ENCODE results near the gene STAT6. TPM values are rescaled to one million over a fixed set of nuclear protein-coding genes. Genes with fewer than 3 reads are reported as not detected.

Gene STAT6
- polyA plus RNA-seq, 1 experiment, result 79.5 TPM

DNA sequence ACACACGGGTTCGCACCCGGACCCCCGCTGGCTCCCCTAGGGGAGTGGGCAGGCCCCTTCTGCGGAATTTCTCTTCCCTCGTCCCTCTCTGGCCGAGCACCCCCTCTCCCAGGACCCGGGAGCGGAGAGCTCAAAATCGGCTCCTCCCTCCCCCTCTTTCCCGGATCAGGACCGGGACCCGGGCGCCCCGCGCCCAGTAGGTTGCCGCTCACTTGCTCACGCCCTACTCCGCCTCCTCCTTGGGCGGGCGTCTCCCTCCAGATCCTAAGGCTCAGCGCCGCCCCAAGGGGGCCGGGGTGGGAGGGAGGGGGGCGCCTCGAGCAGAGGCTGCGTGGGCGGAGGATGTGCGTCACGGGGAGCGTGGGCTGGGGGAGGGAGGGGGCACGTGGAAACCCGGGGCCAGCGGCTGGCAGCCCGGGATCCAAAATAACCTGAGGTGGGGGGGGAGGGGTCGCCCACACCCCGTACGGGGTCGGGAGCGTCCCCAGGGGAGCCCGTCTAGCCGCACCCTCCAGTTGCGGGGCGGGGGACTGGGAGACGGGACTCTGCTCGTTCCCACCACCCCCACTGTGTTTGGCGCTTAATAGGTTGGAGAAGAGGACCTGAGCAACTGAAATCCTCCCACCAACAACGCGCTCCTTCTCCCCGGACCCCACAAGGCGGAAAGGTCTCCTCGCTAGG is 24.0 kb downstream of the STAT6 start:
- TF ChIP-seq, protein P1, sequence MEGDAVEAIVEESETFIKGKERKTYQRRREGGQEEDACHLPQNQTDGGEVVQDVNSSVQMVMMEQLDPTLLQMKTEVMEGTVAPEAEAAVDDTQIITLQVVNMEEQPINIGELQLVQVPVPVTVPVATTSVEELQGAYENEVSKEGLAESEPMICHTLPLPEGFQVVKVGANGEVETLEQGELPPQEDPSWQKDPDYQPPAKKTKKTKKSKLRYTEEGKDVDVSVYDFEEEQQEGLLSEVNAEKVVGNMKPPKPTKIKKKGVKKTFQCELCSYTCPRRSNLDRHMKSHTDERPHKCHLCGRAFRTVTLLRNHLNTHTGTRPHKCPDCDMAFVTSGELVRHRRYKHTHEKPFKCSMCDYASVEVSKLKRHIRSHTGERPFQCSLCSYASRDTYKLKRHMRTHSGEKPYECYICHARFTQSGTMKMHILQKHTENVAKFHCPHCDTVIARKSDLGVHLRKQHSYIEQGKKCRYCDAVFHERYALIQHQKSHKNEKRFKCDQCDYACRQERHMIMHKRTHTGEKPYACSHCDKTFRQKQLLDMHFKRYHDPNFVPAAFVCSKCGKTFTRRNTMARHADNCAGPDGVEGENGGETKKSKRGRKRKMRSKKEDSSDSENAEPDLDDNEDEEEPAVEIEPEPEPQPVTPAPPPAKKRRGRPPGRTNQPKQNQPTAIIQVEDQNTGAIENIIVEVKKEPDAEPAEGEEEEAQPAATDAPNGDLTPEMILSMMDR (IDR thresholded peaks at IDR 0.05; ENCODE audit: low read depth, low read length), result no peak
- H3K9me3 ChIP-seq (ENCODE audit: control insufficient read depth, insufficient read depth, low read length), result no peaks in the 10 kb centered on the region; the same call in 1 of the 2 replicates
- peak overlapping the region; percentile 76 for H3K4me3 ChIP-seq (ENCODE audit: low read depth, low read length)
- no peaks in the 10 kb centered on the region for H3K27me3 ChIP-seq (ENCODE audit: control insufficient read depth, insufficient read depth, low read length)
- POLR2A ChIA-PET, result interaction anchor here (0.6 to 13.0 kb wide), 14 partner anchors 8 to 451 kb away, joined by 3 to 258 read pairs (median 3); partner anchors contain the start of genes LRP1, NEMP1, SHMT2 and STAT6
- CTCF ChIA-PET, result interaction anchor here (1.0 to 1.9 kb wide), 3 partner anchors 13 to 24 kb away, joined by 4 to 6 read pairs (median 6); partner anchors contain the start of gene STAT6
- H3K27ac ChIP-seq (ENCODE audit: low read depth, low read length), result peak overlapping the region; percentile 100
- peak; percentile 88 for DNase-seq (ENCODE audit: low read depth, low spot score)

DNA sequence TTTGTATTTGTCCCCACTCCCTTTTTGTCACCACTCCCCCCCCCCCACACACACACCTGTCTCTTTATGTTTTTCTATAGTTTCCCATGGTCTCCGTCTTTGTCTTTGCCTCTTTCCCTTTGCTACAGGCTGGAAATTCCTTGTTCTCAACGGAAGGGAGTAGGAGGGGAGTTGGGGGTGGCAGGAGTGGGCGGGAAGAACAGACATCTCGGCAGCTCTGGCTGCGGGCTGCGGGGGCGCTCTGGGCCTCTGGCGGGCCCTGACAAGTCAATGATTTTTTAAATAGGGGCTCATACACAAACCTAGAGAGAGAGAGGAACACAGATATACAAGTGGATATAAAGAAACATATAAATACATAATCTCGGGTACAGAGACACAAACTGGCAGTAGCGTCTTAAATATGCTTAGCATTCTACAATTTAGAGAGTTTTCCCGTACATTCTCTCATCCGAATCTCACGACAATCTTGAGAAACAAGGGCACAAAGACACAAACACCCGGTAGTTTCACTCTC is 24.6 kb downstream of the STAT6 start:
- TF ChIP-seq, protein P1 (IDR thresholded peaks at IDR 0.05; ENCODE audit: low read depth, low read length), result peak; percentile 47
- H3K9me3 ChIP-seq (ENCODE audit: control insufficient read depth, insufficient read depth, low read length), result no peaks in the 10 kb centered on the region; the same call in 1 of the 2 replicates
- peak overlapping the region; percentile 76 for H3K4me3 ChIP-seq (ENCODE audit: low read depth, low read length)
- no peaks in the 10 kb centered on the region for H3K27me3 ChIP-seq (ENCODE audit: control insufficient read depth, insufficient read depth, low read length)
- POLR2A ChIA-PET, result interaction anchor here (0.6 to 13.0 kb wide), 3 partner anchors 7 to 46 kb away, joined by 3 to 258 read pairs (median 33); partner anchors contain the start of genes NEMP1 and STAT6
- H3K27ac ChIP-seq (ENCODE audit: low read depth, low read length), result peak overlapping the region; percentile 100
- CTCF ChIA-PET, result interaction anchor here (1.0 to 1.5 kb wide), 2 partner anchors 13 to 25 kb away, joined by 4 to 6 read pairs; partner anchors contain the start of gene STAT6
- no peak for DNase-seq (ENCODE audit: low read depth, low spot score)

DNA sequence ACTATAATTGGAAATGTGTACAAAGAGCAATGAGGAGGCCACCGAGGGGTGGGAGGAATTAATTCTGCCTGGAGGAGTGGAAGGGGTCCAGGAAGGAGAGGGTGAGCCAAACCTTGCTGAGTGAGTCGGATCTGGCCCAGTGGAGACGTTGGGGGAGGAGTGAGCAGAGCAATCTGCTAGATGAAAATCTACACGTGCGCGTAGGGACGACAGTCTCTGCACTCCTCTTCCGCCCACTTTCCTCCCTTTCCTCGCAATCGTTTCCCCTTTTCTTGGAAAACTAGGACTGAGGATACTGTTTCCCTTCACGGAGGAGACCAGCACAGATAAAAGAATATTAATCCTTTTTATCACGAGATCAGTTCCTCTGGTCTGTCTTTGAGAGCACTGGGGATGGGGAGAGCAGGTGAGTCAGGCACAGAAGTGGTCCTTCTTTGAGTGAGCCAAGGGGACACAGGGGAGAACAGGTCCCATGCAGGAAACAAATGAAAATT is 25.1 kb downstream of the STAT6 start:
- Histone ChIP-seq H3K27ac (ENCODE audit: low read depth, low read length) (peak overlapping the region; percentile 100), H3K27me3 (ENCODE audit: control insufficient read depth, insufficient read depth, low read length) (no peaks in the 10 kb centered on the region), H3K4me3 (ENCODE audit: low read depth, low read length) (peak overlapping the region; percentile 76), H3K9me3 (ENCODE audit: control insufficient read depth, insufficient read depth, low read length) (no peaks in the 10 kb centered on the region; the same call in 1 of the 2 replicates)
- TF ChIP-seq, protein P1 (IDR thresholded peaks at IDR 0.05; ENCODE audit: low read depth, low read length), result no peak
- CTCF ChIA-PET, result no interaction called here
- POLR2A ChIA-PET, result interaction anchor here (13.0 kb wide), 1 partner anchor 21 kb away, joined by 258 read pairs; the partner anchor contains the start of gene STAT6
- no peak for DNase-seq (ENCODE audit: low read depth, low spot score)

DNA sequence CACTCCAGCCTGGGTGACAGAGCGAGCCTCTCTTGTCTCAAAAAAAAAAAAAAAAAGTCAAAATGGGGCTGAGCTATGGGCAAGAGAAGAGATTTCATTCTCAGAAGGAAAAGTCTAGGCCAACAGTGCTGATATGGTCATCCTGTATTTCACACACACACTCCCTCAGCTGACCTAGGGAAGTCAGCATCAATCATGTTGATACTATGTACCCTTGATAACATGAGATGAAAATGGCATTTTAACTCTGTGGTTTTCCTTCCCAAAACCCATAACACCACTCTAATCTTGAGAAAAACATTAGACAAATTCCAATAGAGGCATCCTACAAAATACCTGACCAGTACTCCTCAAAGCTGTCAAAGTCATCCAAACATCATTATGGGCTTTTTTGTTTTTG is 30.3 kb downstream of the STAT6 start:
- TF ChIP-seq, protein P1 (IDR thresholded peaks at IDR 0.05; ENCODE audit: low read depth, low read length), result no peak
- H3K27ac ChIP-seq (ENCODE audit: low read depth, low read length), result no peak overlapping the region
- POLR2A ChIA-PET, result no interaction called here
- H3K4me3 ChIP-seq (ENCODE audit: low read depth, low read length), result no peak overlapping the region
- no peak for DNase-seq (ENCODE audit: low read depth, low spot score)
- no peaks in the 10 kb centered on the region; the same call in 1 of the 2 replicates for H3K9me3 ChIP-seq (ENCODE audit: control insufficient read depth, insufficient read depth, low read length)
- CTCF ChIA-PET, result interaction anchor here (0.6 kb wide), 1 partner anchor 15 kb away, joined by 5 read pairs; no protein-coding TSS in a partner anchor
- no peaks in the 10 kb centered on the region for H3K27me3 ChIP-seq (ENCODE audit: control insufficient read depth, insufficient read depth, low read length)
